GM23338 (cell line): Measurements from ENCODE around the gene HINT1. TPM values are rescaled to one million over a fixed set of nuclear protein-coding genes. Genes with fewer than 3 reads are reported as not detected.

Experiments used
- ATAC-seq: fragments of 200-7000 bp; cut with Tn5 transposase; 3 replicates; pipeline ENCODE4 v1.9.1; 2020
- DNase-seq: peaks from one replicate; pipeline ENCODE4 v3.0.0-alpha.2; 2015; ENCODE audit warnings: low spot score
- H2AFZ ChIP-seq: fragments of 200-600 bp; sonication (generic); 2 replicates; pipeline ENCODE4 v1.8.0; 2016; ENCODE audit warnings: antibody characterized with exemption, mild to moderate bottlenecking, moderate library complexity
- H3F3A ChIP-seq: fragments of 200-600 bp; sonication (generic); replicated peaks from 2 replicates; pipeline ENCODE4 v1.8.0; 2017; ENCODE audit warnings: antibody characterized with exemption, mixed run types, low read depth
- H3K27ac ChIP-seq: fragments of 200-600 bp; sonication (generic); 2 replicates; pipeline ENCODE4 v1.6.1; 2016; ENCODE audit warnings: low read depth
- H3K27me3 ChIP-seq: fragments of 200-600 bp; sonication (generic); 2 replicates; pipeline ENCODE4 v1.8.0; 2016; ENCODE audit warnings: mild to moderate bottlenecking, mixed run types, moderate library complexity; ENCODE audit not compliant: insufficient read depth
- H3K36me3 ChIP-seq: fragments of 200-600 bp; sonication (generic); 2 replicates; pipeline ENCODE4 v1.8.0; 2016; ENCODE audit warnings: mild to moderate bottlenecking; ENCODE audit not compliant: insufficient read depth
- H3K4me1 ChIP-seq: fragments of 200-600 bp; sonication (generic); 2 replicates; pipeline ENCODE4 v1.8.0; 2016; ENCODE audit warnings: mild to moderate bottlenecking, moderate library complexity; ENCODE audit not compliant: insufficient read depth
- H3K4me2 ChIP-seq: fragments of 200-600 bp; sonication (generic); 2 replicates; pipeline ENCODE4 v1.7.1; 2017; ENCODE audit warnings: mixed run types
- H3K4me3 ChIP-seq: fragments of 200-600 bp; sonication (generic); 2 replicates; pipeline ENCODE4 v1.6.1; 2016; ENCODE audit warnings: mixed run types
- H3K79me2 ChIP-seq: fragments of 200-600 bp; sonication (generic); replicated peaks from 2 replicates; pipeline ENCODE4 v1.8.0; 2017; ENCODE audit warnings: mild to moderate bottlenecking; ENCODE audit not compliant: insufficient read depth
- H3K9me2 ChIP-seq: fragments of 200-600 bp; sonication (generic); 2 replicates; pipeline ENCODE4 v1.8.0; 2017; ENCODE audit not compliant: insufficient read depth
- H4K20me1 ChIP-seq: fragments of 200-600 bp; sonication (generic); replicated peaks from 2 replicates; pipeline ENCODE4 v1.8.0; 2017; ENCODE audit warnings: mild to moderate bottlenecking; ENCODE audit not compliant: insufficient read depth
- H3K27ac Mint-ChIP-seq: 2 replicates; pipeline ENCODE4 v1.8.0; 2020; ENCODE audit warnings: inconsistent platforms, mild to moderate bottlenecking, moderate library complexity, mixed read lengths
- H3K27me3 Mint-ChIP-seq: 3 replicates; pipeline ENCODE4 v1.8.0; 2022; ENCODE audit warnings: low read depth, mild to moderate bottlenecking, moderate library complexity, mixed read lengths, inconsistent platforms; ENCODE audit not compliant: insufficient read depth, poor library complexity
- H3K36me3 Mint-ChIP-seq: 3 replicates; pipeline ENCODE4 v1.8.0; 2021; ENCODE audit warnings: low read depth, mild to moderate bottlenecking, inconsistent platforms, moderate library complexity, mixed read lengths
- H3K4me1 Mint-ChIP-seq: 3 replicates; pipeline ENCODE4 v1.8.0; 2020; ENCODE audit warnings: mild to moderate bottlenecking, inconsistent platforms, mixed read lengths
- H3K4me3 Mint-ChIP-seq: 3 replicates; pipeline ENCODE4 v1.8.0; 2021; ENCODE audit warnings: moderate library complexity, mild to moderate bottlenecking, inconsistent platforms, mixed read lengths
- H3K9me3 Mint-ChIP-seq: 3 replicates; pipeline ENCODE4 v1.8.0; 2020; ENCODE audit warnings: moderate library complexity, mild to moderate bottlenecking, inconsistent platforms, mixed read lengths
- EZH2phosphoT487 ChIP-seq: fragments of 200-600 bp; sonication (generic); IDR thresholded peaks from one replicate; pipeline ENCODE4 v1.8.1; 2018; ENCODE audit warnings: antibody characterized with exemption; ENCODE audit not compliant: unreplicated experiment
- JUNB ChIP-seq: IDR thresholded peaks from one replicate; pipeline ENCODE4 v1.6.1; 2016; ENCODE audit warnings: antibody characterized with exemption; ENCODE audit not compliant: unreplicated experiment
- NANOG ChIP-seq: IDR thresholded peaks from 2 replicates; pipeline ENCODE4 v1.6.1; 2016; ENCODE audit warnings: antibody characterized with exemption, borderline replicate concordance
- STAT1 ChIP-seq: IDR thresholded peaks from one replicate; pipeline ENCODE4 v1.6.1; 2016; ENCODE audit warnings: antibody characterized with exemption; ENCODE audit not compliant: unreplicated experiment
- ZNF114 ChIP-seq: fragments of 250-450 bp; sonication (Bioruptor Pico); IDR thresholded peaks from 2 replicates; pipeline ENCODE4 v1.5.0; 2020; ENCODE audit warnings: mild to moderate bottlenecking, moderate library complexity
- ZNF331 ChIP-seq: fragments of 250-450 bp; sonication (Bioruptor Pico); IDR thresholded peaks from 2 replicates; pipeline ENCODE4 v1.5.0; 2020; ENCODE audit warnings: low read depth, mild to moderate bottlenecking, moderate library complexity
- polyA plus RNA-seq: library from polyadenylated mRNA; unstranded; fragments of >200 nt; fragmentation: Nextera tagmentation; extraction: Ambion mirVana; gene quantifications from 2 replicates; pipeline ENCODE4 v1.2.1, GENCODE V29; 2016
- total RNA-seq: library from RNA; depleted of rRNA; stranded (reverse); fragments of >200 nt; shearing (Covaris generic); gene quantifications from 2 replicates; pipeline ENCODE4 v1.2.3, GENCODE V29; 2014
- TF ChIP-seq, protein P1 (sequence below): IDR thresholded peaks from one replicate; pipeline ENCODE4 v1.6.1; 2018; ENCODE audit warnings: antibody characterized with exemption; ENCODE audit not compliant: unreplicated experiment
- TF ChIP-seq, protein P2 (sequence below): fragments of 250-450 bp; sonication (Bioruptor Pico); IDR thresholded peaks from 2 replicates; pipeline ENCODE4 v1.5.0; 2020; ENCODE audit warnings: mild to moderate bottlenecking, moderate library complexity
- TF ChIP-seq, protein P3 (sequence below), 2 experiments: fragments of 200-600 bp in 1 of 2; sonication (generic) in 1 of 2; conservative IDR thresholded peaks; 2 replicates each; pipeline versions ENCODE4 v1.5.1 to v1.6.1; 2016 to 2017; ENCODE audit warnings: antibody characterized with exemption in 2 of 2, low read depth in 2 of 2, mild to moderate bottlenecking in 2 of 2, moderate library complexity in 1 of 2

HINT1 gene
- total and polyA plus RNA-seq, 2 experiments from 2014 or later = 171 to 687 TPM

DNA sequence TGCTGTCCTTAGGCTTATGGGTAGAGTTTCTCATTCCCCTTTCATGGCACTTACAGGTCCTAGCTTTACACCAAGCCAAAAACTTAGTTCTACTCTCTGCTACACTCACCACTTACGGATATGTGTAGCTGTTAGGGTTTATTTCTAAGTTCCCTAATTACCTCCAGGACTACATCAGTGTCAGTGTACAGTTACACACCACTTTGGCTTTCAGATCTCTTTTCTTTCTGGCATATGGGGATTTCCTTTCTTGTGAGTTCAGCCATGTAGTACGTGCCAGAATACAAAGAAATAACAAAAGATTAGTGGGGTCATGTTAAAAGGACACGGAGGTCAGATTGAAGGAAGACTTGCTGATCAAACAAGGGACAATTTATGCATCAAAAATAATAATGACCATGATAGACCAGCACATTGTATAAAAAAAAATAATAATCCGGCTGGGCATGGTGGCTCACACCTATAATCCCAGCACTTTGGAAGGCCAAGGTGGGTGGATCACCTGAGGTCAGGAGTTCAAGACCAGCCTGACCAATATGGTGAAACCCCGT, 47.5 kb upstream of the HINT1 start:
- Mint-ChIP-seq H3K27me3 (peaks cover 7% of the 10 kb centered on the region), H3K4me3 (no peak overlapping the region), H3K36me3 (no peaks in the 10 kb centered on the region), H3K27ac (no peak overlapping the region), H3K9me3 (no peaks in the 10 kb centered on the region), H3K4me1 (peaks cover 17% of the 10 kb centered on the region; the same call in 2 of the 3 replicates)
- Histone ChIP-seq H3K79me2 (no peaks in the 10 kb centered on the region), H3K4me2 (no peak overlapping the region), H3K9me2 (no peaks in the 10 kb centered on the region), H3K27me3 (no peaks in the 10 kb centered on the region), H3K4me3 (no peak overlapping the region), H4K20me1 (no peaks in the 10 kb centered on the region), H3K36me3 (no peaks in the 10 kb centered on the region), H2AFZ (no peak overlapping the region), H3K27ac (no peak overlapping the region), H3F3A (no peaks in the 10 kb centered on the region), H3K4me1 (peaks cover 4% of the 10 kb centered on the region; the same call in 1 of the 2 replicates)
- DNase-seq (no peak), ATAC-seq (no peak)
- TF ChIP-seq, protein P1, sequence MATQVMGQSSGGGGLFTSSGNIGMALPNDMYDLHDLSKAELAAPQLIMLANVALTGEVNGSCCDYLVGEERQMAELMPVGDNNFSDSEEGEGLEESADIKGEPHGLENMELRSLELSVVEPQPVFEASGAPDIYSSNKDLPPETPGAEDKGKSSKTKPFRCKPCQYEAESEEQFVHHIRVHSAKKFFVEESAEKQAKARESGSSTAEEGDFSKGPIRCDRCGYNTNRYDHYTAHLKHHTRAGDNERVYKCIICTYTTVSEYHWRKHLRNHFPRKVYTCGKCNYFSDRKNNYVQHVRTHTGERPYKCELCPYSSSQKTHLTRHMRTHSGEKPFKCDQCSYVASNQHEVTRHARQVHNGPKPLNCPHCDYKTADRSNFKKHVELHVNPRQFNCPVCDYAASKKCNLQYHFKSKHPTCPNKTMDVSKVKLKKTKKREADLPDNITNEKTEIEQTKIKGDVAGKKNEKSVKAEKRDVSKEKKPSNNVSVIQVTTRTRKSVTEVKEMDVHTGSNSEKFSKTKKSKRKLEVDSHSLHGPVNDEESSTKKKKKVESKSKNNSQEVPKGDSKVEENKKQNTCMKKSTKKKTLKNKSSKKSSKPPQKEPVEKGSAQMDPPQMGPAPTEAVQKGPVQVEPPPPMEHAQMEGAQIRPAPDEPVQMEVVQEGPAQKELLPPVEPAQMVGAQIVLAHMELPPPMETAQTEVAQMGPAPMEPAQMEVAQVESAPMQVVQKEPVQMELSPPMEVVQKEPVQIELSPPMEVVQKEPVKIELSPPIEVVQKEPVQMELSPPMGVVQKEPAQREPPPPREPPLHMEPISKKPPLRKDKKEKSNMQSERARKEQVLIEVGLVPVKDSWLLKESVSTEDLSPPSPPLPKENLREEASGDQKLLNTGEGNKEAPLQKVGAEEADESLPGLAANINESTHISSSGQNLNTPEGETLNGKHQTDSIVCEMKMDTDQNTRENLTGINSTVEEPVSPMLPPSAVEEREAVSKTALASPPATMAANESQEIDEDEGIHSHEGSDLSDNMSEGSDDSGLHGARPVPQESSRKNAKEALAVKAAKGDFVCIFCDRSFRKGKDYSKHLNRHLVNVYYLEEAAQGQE = no peak
- no peak for TF ChIP-seq ZNF114 (CRISPR knock-in tag)
- TF ChIP-seq JUNB = no peak
- TF ChIP-seq STAT1 = no peak

DNA sequence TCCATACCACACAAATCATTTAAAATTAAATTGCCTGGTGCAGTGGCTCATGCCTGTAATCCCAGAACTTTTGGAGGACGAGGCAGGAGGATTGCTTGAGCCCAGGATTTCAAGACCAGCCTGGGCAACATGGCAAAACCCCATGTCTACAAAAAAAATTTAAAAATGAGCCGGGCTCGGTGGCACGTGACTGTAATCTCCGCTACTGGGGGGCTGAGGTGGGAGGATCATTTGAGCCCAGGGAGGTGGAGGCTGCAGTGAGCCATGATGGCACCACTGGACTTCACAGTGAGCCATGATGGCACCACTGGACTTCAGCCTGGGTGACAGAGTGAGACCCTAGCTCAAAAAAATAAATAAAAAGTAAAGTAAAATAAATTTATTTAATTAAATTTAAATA, 46.6 kb upstream of the HINT1 start:
- Histone ChIP-seq H3K36me3 (no peaks in the 10 kb centered on the region), H3K4me1 (peaks cover 5% of the 10 kb centered on the region; the same call in 1 of the 2 replicates)
- H3K27ac Mint-ChIP-seq = no peak overlapping the region
- TF ChIP-seq ZNF331 = no peak
- TF ChIP-seq EZH2phosphoT487 = no peak
- TF ChIP-seq NANOG = no peak
- no peak for TF ChIP-seq STAT1
- TF ChIP-seq, protein P2, sequence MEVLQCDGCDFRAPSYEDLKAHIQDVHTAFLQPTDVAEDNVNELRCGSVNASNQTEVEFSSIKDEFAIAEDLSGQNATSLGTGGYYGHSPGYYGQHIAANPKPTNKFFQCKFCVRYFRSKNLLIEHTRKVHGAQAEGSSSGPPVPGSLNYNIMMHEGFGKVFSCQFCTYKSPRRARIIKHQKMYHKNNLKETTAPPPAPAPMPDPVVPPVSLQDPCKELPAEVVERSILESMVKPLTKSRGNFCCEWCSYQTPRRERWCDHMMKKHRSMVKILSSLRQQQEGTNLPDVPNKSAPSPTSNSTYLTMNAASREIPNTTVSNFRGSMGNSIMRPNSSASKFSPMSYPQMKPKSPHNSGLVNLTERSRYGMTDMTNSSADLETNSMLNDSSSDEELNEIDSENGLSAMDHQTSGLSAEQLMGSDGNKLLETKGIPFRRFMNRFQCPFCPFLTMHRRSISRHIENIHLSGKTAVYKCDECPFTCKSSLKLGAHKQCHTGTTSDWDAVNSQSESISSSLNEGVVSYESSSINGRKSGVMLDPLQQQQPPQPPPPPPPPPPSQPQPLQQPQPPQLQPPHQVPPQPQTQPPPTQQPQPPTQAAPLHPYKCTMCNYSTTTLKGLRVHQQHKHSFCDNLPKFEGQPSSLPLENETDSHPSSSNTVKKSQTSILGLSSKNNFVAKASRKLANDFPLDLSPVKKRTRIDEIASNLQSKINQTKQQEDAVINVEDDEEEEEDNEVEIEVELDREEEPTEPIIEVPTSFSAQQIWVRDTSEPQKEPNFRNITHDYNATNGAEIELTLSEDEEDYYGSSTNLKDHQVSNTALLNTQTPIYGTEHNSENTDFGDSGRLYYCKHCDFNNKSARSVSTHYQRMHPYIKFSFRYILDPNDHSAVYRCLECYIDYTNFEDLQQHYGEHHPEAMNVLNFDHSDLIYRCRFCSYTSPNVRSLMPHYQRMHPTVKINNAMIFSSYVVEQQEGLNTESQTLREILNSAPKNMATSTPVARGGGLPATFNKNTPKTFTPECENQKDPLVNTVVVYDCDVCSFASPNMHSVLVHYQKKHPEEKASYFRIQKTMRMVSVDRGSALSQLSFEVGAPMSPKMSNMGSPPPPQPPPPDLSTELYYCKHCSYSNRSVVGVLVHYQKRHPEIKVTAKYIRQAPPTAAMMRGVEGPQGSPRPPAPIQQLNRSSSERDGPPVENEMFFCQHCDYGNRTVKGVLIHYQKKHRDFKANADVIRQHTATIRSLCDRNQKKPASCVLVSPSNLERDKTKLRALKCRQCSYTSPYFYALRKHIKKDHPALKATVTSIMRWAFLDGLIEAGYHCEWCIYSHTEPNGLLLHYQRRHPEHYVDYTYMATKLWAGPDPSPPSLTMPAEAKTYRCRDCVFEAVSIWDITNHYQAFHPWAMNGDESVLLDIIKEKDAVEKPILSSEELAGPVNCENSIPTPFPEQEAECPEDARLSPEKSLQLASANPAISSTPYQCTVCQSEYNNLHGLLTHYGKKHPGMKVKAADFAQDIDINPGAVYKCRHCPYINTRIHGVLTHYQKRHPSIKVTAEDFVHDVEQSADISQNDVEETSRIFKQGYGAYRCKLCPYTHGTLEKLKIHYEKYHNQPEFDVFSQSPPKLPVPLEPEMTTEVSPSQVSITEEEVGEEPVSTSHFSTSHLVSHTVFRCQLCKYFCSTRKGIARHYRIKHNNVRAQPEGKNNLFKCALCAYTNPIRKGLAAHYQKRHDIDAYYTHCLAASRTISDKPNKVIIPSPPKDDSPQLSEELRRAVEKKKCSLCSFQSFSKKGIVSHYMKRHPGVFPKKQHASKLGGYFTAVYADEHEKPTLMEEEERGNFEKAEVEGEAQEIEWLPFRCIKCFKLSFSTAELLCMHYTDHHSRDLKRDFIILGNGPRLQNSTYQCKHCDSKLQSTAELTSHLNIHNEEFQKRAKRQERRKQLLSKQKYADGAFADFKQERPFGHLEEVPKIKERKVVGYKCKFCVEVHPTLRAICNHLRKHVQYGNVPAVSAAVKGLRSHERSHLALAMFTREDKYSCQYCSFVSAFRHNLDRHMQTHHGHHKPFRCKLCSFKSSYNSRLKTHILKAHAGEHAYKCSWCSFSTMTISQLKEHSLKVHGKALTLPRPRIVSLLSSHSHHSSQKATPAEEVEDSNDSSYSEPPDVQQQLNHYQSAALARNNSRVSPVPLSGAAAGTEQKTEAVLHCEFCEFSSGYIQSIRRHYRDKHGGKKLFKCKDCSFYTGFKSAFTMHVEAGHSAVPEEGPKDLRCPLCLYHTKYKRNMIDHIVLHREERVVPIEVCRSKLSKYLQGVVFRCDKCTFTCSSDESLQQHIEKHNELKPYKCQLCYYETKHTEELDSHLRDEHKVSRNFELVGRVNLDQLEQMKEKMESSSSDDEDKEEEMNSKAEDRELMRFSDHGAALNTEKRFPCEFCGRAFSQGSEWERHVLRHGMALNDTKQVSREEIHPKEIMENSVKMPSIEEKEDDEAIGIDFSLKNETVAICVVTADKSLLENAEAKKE (CRISPR knock-in tag) = no peak
- TF ChIP-seq, protein P3, sequence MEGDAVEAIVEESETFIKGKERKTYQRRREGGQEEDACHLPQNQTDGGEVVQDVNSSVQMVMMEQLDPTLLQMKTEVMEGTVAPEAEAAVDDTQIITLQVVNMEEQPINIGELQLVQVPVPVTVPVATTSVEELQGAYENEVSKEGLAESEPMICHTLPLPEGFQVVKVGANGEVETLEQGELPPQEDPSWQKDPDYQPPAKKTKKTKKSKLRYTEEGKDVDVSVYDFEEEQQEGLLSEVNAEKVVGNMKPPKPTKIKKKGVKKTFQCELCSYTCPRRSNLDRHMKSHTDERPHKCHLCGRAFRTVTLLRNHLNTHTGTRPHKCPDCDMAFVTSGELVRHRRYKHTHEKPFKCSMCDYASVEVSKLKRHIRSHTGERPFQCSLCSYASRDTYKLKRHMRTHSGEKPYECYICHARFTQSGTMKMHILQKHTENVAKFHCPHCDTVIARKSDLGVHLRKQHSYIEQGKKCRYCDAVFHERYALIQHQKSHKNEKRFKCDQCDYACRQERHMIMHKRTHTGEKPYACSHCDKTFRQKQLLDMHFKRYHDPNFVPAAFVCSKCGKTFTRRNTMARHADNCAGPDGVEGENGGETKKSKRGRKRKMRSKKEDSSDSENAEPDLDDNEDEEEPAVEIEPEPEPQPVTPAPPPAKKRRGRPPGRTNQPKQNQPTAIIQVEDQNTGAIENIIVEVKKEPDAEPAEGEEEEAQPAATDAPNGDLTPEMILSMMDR (conservative IDR thresholded peaks at IDR 0.05; ENCODE audit: low read depth in 2 of 2) = no peak

More for the DNA sequence above, 46.6 kb upstream of the HINT1 start:
- Mint-ChIP-seq H3K4me3 (no peak overlapping the region), H3K27me3 (peaks cover 7% of the 10 kb centered on the region), H3K4me1 (peaks cover 19% of the 10 kb centered on the region; the same call in 2 of the 3 replicates), H3K9me3 (no peaks in the 10 kb centered on the region), H3K36me3 (no peaks in the 10 kb centered on the region)
- no peaks in the 10 kb centered on the region for H4K20me1 ChIP-seq
- no peak overlapping the region for H3K4me3 ChIP-seq
- H3K27ac ChIP-seq = no peak overlapping the region
- DNase-seq (no peak), ATAC-seq (no peak)
- no peak overlapping the region for H2AFZ ChIP-seq
- H3K4me2 ChIP-seq = no peak overlapping the region
- H3K27me3 ChIP-seq = no peaks in the 10 kb centered on the region
- no peaks in the 10 kb centered on the region for H3F3A ChIP-seq
- no peaks in the 10 kb centered on the region for H3K9me2 ChIP-seq
- H3K79me2 ChIP-seq = no peaks in the 10 kb centered on the region
